GM12878 (cell line): Measurements from ENCODE around the gene SH3YL1. TPM values are rescaled to one million over a fixed set of nuclear protein-coding genes. Genes with fewer than 3 reads are reported as not detected.

Experiments
- ATAC-seq: fragments of 200-7000 bp; cut with Tn5 transposase; 3 replicates; pipeline ENCODE4 v1.9.1; 2020; ENCODE audit warnings: mild to moderate bottlenecking, moderate library complexity
- BruUV-seq: library from RNA; stranded (reverse); fragments of 400-500 nt; replicated peaks from 2 replicates; lab custom pipeline; 2021; lab: Mats Ljungman, UMichigan
- CTCF ChIA-PET: fragments of 300-600 bp; sonication (Branson Sonifier 250); formaldehyde crosslinking; extraction: SDS; loops from one replicate; lab custom pipeline; 2021; ENCODE audit warnings: inconsistent platforms; lab: Yijun Ruan, JAX
- POLR2A ChIA-PET: fragments of 350-600 bp; formaldehyde crosslinking; extraction: SDS; loops from one replicate; lab custom pipeline; 2021; ENCODE audit warnings: inconsistent platforms; lab: Charles Lee
- RAD21 ChIA-PET: fragments of 300-600 bp; sonication (Branson Sonifier 250); formaldehyde crosslinking; loops from one replicate; lab custom pipeline; 2023; ENCODE audit warnings: antibody characterized with exemption; ENCODE audit not compliant: unreplicated experiment; lab: Charles Lee
- SMC1A ChIA-PET: fragments of 300-600 bp; sonication (Branson Sonifier 250); formaldehyde crosslinking; loops from one replicate; lab custom pipeline; 2023; ENCODE audit not compliant: unreplicated experiment, uncharacterized antibody; lab: Charles Lee
- DNase-seq: peaks from one replicate; pipeline ENCODE4 v3.0.0-alpha.2; 2011; ENCODE audit warnings: low read depth, low spot score
- FAIRE-seq: peaks from 3 replicates; lab custom pipeline; 2011; peaks lifted over from hg19 to GRCh38; lab: Jason Lieb, UNC
- H2AFZ ChIP-seq: 2 replicates; pipeline ENCODE4 v1.6.0; 2011; ENCODE audit warnings: low read depth, low read length, control low read depth; ENCODE audit not compliant: control insufficient read depth
- H3K27ac ChIP-seq: 2 replicates; pipeline ENCODE4 v1.5.1; 2011; ENCODE audit warnings: control low read depth; ENCODE audit not compliant: control insufficient read depth, insufficient read depth
- H3K27me3 ChIP-seq, 2 experiments: replicated peaks in 1 of 2; 2 replicates each; pipeline versions ENCODE4 v1.6.0 to v1.6.1; 2011; ENCODE audit warnings: low read length in 1 of 2; ENCODE audit not compliant: control insufficient read depth in 2 of 2, insufficient read depth in 2 of 2
- H3K36me3 ChIP-seq, 2 experiments: 2 replicates each; pipeline ENCODE4 v1.5.1; 2011; ENCODE audit warnings: low read length in 1 of 2; ENCODE audit not compliant: control insufficient read depth in 2 of 2, insufficient read depth in 2 of 2
- H3K4me1 ChIP-seq: 2 replicates; pipeline ENCODE4 v1.6.1; 2011; ENCODE audit warnings: mild to moderate bottlenecking, low read length, moderate library complexity, mixed read lengths; ENCODE audit not compliant: control insufficient read depth, insufficient read depth
- H3K4me2 ChIP-seq: 2 replicates; pipeline ENCODE4 v1.6.0; 2011; ENCODE audit warnings: control low read depth; ENCODE audit not compliant: control insufficient read depth, insufficient read depth
- H3K4me3 ChIP-seq: fragments of 200-600 bp; sonication (generic); 2 replicates; pipeline ENCODE4 v1.5.1; 2016
- H3K79me2 ChIP-seq: 2 replicates; pipeline ENCODE4 v1.6.0; 2011; ENCODE audit warnings: low read length; ENCODE audit not compliant: control insufficient read depth, insufficient read depth
- H3K9ac ChIP-seq: 2 replicates; pipeline ENCODE4 v1.8.0; 2011; ENCODE audit warnings: low read length, control low read depth, mixed read lengths; ENCODE audit not compliant: control insufficient read depth, insufficient read depth
- H3K9me3 ChIP-seq: replicated peaks from 3 replicates; pipeline ENCODE4 v1.5.1; 2011; ENCODE audit warnings: mild to moderate bottlenecking, low read length; ENCODE audit not compliant: control insufficient read depth, insufficient read depth
- H4K20me1 ChIP-seq: 2 replicates; pipeline ENCODE4 v1.6.0; 2011; ENCODE audit not compliant: control insufficient read depth, insufficient read depth
- ATF3 ChIP-seq: IDR thresholded peaks from 2 replicates; pipeline ENCODE4 v1.6.1; 2011; ENCODE audit warnings: low read depth, mild to moderate bottlenecking, low read length, moderate library complexity, borderline replicate concordance; ENCODE audit errors: extremely low read depth
- ATF7 ChIP-seq: fragments of 450-650 bp; IDR thresholded peaks from 2 replicates; pipeline ENCODE4 v1.6.1; 2016; ENCODE audit warnings: low read depth, mild to moderate bottlenecking
- CHD4 ChIP-seq: fragments of 200-600 bp; sonication (generic); IDR thresholded peaks from 2 replicates; pipeline ENCODE4 v1.6.1; 2016; ENCODE audit warnings: mild to moderate bottlenecking
- E4F1 ChIP-seq: fragments of 450-650 bp; IDR thresholded peaks from 2 replicates; pipeline ENCODE4 v1.6.1; 2018; ENCODE audit warnings: borderline replicate concordance, mild to moderate bottlenecking; ENCODE audit not compliant: partially characterized antibody
- ESRRA ChIP-seq: IDR thresholded peaks from 2 replicates; pipeline ENCODE4 v1.6.1; 2012; ENCODE audit warnings: mild to moderate bottlenecking, low read length, improper control_type of control experiment
- GABPA ChIP-seq: IDR thresholded peaks from 2 replicates; pipeline ENCODE4 v1.6.1; 2014; ENCODE audit warnings: antibody characterized with exemption, low read depth, mild to moderate bottlenecking, inconsistent platforms
- HDAC2 ChIP-seq: fragments of 200-600 bp; sonication (generic); IDR thresholded peaks from 2 replicates; pipeline ENCODE4 v1.6.1; 2017
- HSF1 ChIP-seq: fragments of 150-350 bp; IDR thresholded peaks from 2 replicates; pipeline ENCODE4 v1.6.1; 2014; ENCODE audit warnings: mild to moderate bottlenecking, low read depth, low read length
- NBN ChIP-seq: fragments of 450-650 bp; IDR thresholded peaks from 2 replicates; pipeline ENCODE4 v1.6.1; 2016
- NR2C1 ChIP-seq: fragments of 450-650 bp; IDR thresholded peaks from 2 replicates; pipeline ENCODE4 v1.6.1; 2017; ENCODE audit warnings: antibody characterized with exemption, mild to moderate bottlenecking, moderate library complexity
- POLR2A ChIP-seq: IDR thresholded peaks from 2 replicates; pipeline ENCODE4 v1.6.1; 2011; ENCODE audit warnings: low read depth, mild to moderate bottlenecking, low read length
- POU2F2 ChIP-seq: IDR thresholded peaks from 3 replicates; pipeline ENCODE4 v1.6.1; 2011; ENCODE audit warnings: low read depth, mild to moderate bottlenecking, low read length, borderline replicate concordance
- RAD51 ChIP-seq: fragments of 450-650 bp; IDR thresholded peaks from 2 replicates; pipeline ENCODE4 v1.6.1; 2016; ENCODE audit warnings: moderate library complexity, mild to moderate bottlenecking, inconsistent platforms
- RELA ChIP-seq: fragments of 450-650 bp; IDR thresholded peaks from 2 replicates; pipeline ENCODE4 v1.8.0; 2014; ENCODE audit warnings: borderline replicate concordance; ENCODE audit not compliant: partially characterized antibody
- SKIL ChIP-seq: fragments of 450-650 bp; IDR thresholded peaks from 2 replicates; pipeline ENCODE4 v1.6.1; 2017; ENCODE audit warnings: mild to moderate bottlenecking, low read depth, inconsistent platforms; ENCODE audit not compliant: poor library complexity, severe bottlenecking
- WGBS: methylation state at CpG from one replicate; pipeline ENCODE4 v1.1.6; 2016; ENCODE audit warnings: low lambda C conversion rate; ENCODE audit not compliant: insufficient replicate concordance, insufficient coverage; ENCODE audit errors: missing lambda C conversion rate; 5-methylcytosine and 5-hydroxymethylcytosine counted together
- in situ Hi-C: fragments of 300-500 bp; cut with MboI; formaldehyde crosslinking; loops from 9 replicates; pipeline ENCODE4 v1.14.3; 2018; ENCODE audit warnings: mixed read lengths
- intact Hi-C: fragments of 100-400 bp; cut with micrococcal nuclease; formaldehyde crosslinking; loops from one replicate; pipeline ENCODE4 v1.14.2; 2022; ENCODE audit not compliant: unreplicated experiment
- polyA plus RNA-seq, 11 experiments: library from polyadenylated mRNA; depleted of rRNA in 4 of 11; unstranded in 6 of 11; stranded (reverse) in 5 of 11; fragments of >200 nt; fragmentation: Nextera tagmentation in 4 of 11; fragmentation: Illumina TruSeq in 1 of 11; extraction: Ambion mirVana in 4 of 11; extraction: Trizol in 1 of 11; gene quantifications; 1 replicate in 1 of 11; 2 replicates in 10 of 11; pipeline versions ENCODE4 v1.2.1 to v1.2.3, GENCODE V29; 2011 to 2016; ENCODE audit warnings: inconsistent platforms in 2 of 11, missing spikeins in 2 of 11, low read depth in 1 of 11
- total RNA-seq, 4 experiments: library from RNA; depleted of rRNA in 3 of 4; stranded (reverse); fragments of >200 nt in 3 of 4; fragmentation: Illumina TruSeq in 1 of 4; extraction: Trizol in 1 of 4; gene quantifications; 2 replicates each; pipeline versions ENCODE4 v1.2.1 to v1.2.3, GENCODE V29; 2013 to 2021

The SH3YL1 gene
- total and polyA plus RNA-seq, 10 of the 15 experiments (the other 5 are each of a cell fraction or from before 2014, with no cell fraction given), result 12.2 to 22.4 (median 17.2) TPM

- CTCF ChIA-PET, result interaction anchor here (1.5 kb wide), 1 partner anchor 25 kb away, joined by 8 read pairs; no protein-coding TSS in a partner anchor
These were observed 8.1 kb upstream of the SH3YL1 start for GRCh38 chr2:271917-272316.

More at GRCh38 chr2:271917-272316, 8.1 kb upstream of the SH3YL1 start:
- RAD21 ChIA-PET, result no interaction called here
- no peaks in the 10 kb centered on the region for H3K27me3 ChIP-seq
- WGBS, result 99% methylated on average over 12 of the region's 12 CpGs
- no peak overlapping the region for H3K9ac ChIP-seq
- no peak for DNase-seq
- peaks cover 9 to 17% of the 10 kb centered on the region in 2 experiments for H3K36me3 ChIP-seq
- intact Hi-C loops, result no loop called here
- BruUV-seq, result no TSS peak
- H3K9me3 ChIP-seq, result no peaks in the 10 kb centered on the region
- H3K4me2 ChIP-seq, result no peak overlapping the region
- peaks cover 12% of the 10 kb centered on the region for H3K4me1 ChIP-seq
- no peak overlapping the region for H3K27ac ChIP-seq
- ATAC-seq, result no peak
- no peak for TF ChIP-seq POU2F2
- TF ChIP-seq GABPA, result no peak
- TF ChIP-seq CHD4, result no peak
- no peak for TF ChIP-seq NR2C1
- TF ChIP-seq RAD51, result no peak
- TF ChIP-seq HSF1, result no peak
- no peak for TF ChIP-seq RELA
- TF ChIP-seq HDAC2, result no peak
- TF ChIP-seq NBN, result no peak
- no peak for TF ChIP-seq SKIL
- no peak for TF ChIP-seq POLR2A
- TF ChIP-seq ESRRA, result no peak
- TF ChIP-seq E4F1, result no peak
- TF ChIP-seq ATF7, result no peak
- no peak for TF ChIP-seq ATF3
- TF ChIP-seq, all 136 proteins: peak for 0
- peaks cover 4% of the 10 kb centered on the region; the same call in 1 of the 2 replicates for H4K20me1 ChIP-seq
- in situ Hi-C loops, result no loop called here
- no peak overlapping the region for H3K4me3 ChIP-seq
- H2AFZ ChIP-seq, result no peak overlapping the region
- ChIA-PET SMC1A (interaction anchor here (1.1 to 1.3 kb wide), 2 partner anchors 14 to 15 kb away, joined by 3 to 4 read pairs; no protein-coding TSS in a partner anchor), POLR2A (interaction anchor here (1.0 kb wide), 1 partner anchor 78 kb away, joined by 3 read pairs; no protein-coding TSS in a partner anchor)
- H3K79me2 ChIP-seq, result peaks cover 53% of the 10 kb centered on the region
- FAIRE-seq, result no peak
